Common myeloid progenitor, CD34-positive (primary cell): ENCODE measurements around the gene IFFO2.

Experiments
- CTCF ChIA-PET: fragments of 350-600 bp; sonication (Branson Sonifier 250); formaldehyde crosslinking; loops from one replicate; lab custom pipeline; 2021; ENCODE audit warnings: antibody characterized with exemption; lab: Charles Lee
- POLR2A ChIA-PET: fragments of 350-600 bp; sonication (Branson Sonifier 250); formaldehyde crosslinking; loops from one replicate; lab custom pipeline; 2021; ENCODE audit warnings: antibody characterized with exemption; lab: Charles Lee
- DNase-seq, 3 donors: peaks; one replicate each; pipeline versions ENCODE4 v3.0.0 to v3.0.0-alpha.2; 2013
- H3K27ac ChIP-seq, 2 experiments: 1 replicate in 1 of 2; 2 replicates in 1 of 2; pipeline ENCODE4 v1.7.0; 2013; ENCODE audit warnings: inconsistent platforms in 2 of 2, low read length in 2 of 2, mild to moderate bottlenecking in 2 of 2, low read depth in 1 of 2, moderate library complexity in 1 of 2; ENCODE audit not compliant: severe bottlenecking in 2 of 2, insufficient read depth in 1 of 2, poor library complexity in 1 of 2
- H3K27me3 ChIP-seq, 5 experiments: replicated peaks in 2 of 5; 1 replicate in 3 of 5; 2 replicates in 2 of 5; pipeline versions ENCODE4 v1.6.1 to v1.7.0; 2013; ENCODE audit warnings: low read length in 4 of 5, mild to moderate bottlenecking in 2 of 5, moderate library complexity in 2 of 5, inconsistent platforms in 1 of 5; ENCODE audit not compliant: insufficient read depth in 5 of 5, control insufficient read depth in 4 of 5
- H3K36me3 ChIP-seq, 4 experiments: 1 replicate in 2 of 4; 2 replicates in 2 of 4; pipeline versions ENCODE4 v1.6.1 to v1.7.0; 2013; ENCODE audit warnings: low read length in 3 of 4, control low read depth in 1 of 4, mild to moderate bottlenecking in 1 of 4; ENCODE audit not compliant: control insufficient read depth in 4 of 4, insufficient read depth in 4 of 4
- H3K4me1 ChIP-seq, 4 experiments: 1 replicate in 3 of 4; 2 replicates in 1 of 4; pipeline versions ENCODE4 v1.6.1 to v1.7.1; 2013; ENCODE audit warnings: low read length in 3 of 4, mild to moderate bottlenecking in 3 of 4, control low read depth in 1 of 4, inconsistent platforms in 1 of 4, moderate library complexity in 1 of 4; ENCODE audit not compliant: control insufficient read depth in 4 of 4, insufficient read depth in 4 of 4; ENCODE audit errors: control extremely low read depth in 1 of 4
- H3K4me3 ChIP-seq, 7 experiments: 1 replicate in 4 of 7; 2 replicates in 3 of 7; pipeline versions ENCODE4 v1.5.1 to v1.7.0; 2013; ENCODE audit warnings: mild to moderate bottlenecking in 7 of 7, low read length in 6 of 7, moderate library complexity in 6 of 7, inconsistent platforms in 2 of 7, low read depth in 2 of 7, control low read depth in 1 of 7; ENCODE audit not compliant: insufficient read depth in 4 of 7, control insufficient read depth in 1 of 7; ENCODE audit errors: extremely low read depth in 1 of 7
- H3K9me3 ChIP-seq, 5 experiments: 1 replicate in 4 of 5; 2 replicates in 1 of 5; pipeline versions ENCODE4 v1.6.1 to v1.7.1; 2013; ENCODE audit warnings: low read length in 4 of 5, mild to moderate bottlenecking in 2 of 5, inconsistent platforms in 1 of 5, low read depth in 1 of 5, moderate library complexity in 1 of 5; ENCODE audit not compliant: control insufficient read depth in 4 of 5, insufficient read depth in 2 of 5; ENCODE audit errors: control extremely low read depth in 1 of 5
- WGBS: methylation state at CpG from one replicate; pipeline ENCODE4 v1.1.5; 2013; ENCODE audit not compliant: insufficient coverage; 5-methylcytosine and 5-hydroxymethylcytosine counted together

Gene IFFO2

GRCh38 chr1:18943914-18944572 lies 12.4 kb downstream of the IFFO2 start:
- POLR2A ChIA-PET, result no interaction called here
- no peak overlapping the region for H3K27ac ChIP-seq
- H3K27me3 ChIP-seq, result no peaks in the 10 kb centered on the region
- no peaks in the 10 kb centered on the region for H3K9me3 ChIP-seq
- no peak for DNase-seq
- CTCF ChIA-PET, result interaction anchor here (1.0 to 3.1 kb wide), 7 partner anchors 8 to 31 kb away, joined by 3 to 17 read pairs (median 3); no protein-coding TSS in a partner anchor
- peaks cover 0 to 8% (median 0%) of the 10 kb centered on the region in 4 experiments for H3K36me3 ChIP-seq
- H3K4me3 ChIP-seq, result no peak overlapping the region
- WGBS, result 97% methylated on average over 5 of the region's 9 CpGs
- peaks cover 0 to 45% (median 41%) of the 10 kb centered on the region in 4 experiments for H3K4me1 ChIP-seq

- Histone ChIP-seq H3K27ac (no peak overlapping the region), H3K4me1 (peaks cover 0 to 42% (median 33%) of the 10 kb centered on the region in 4 experiments), H3K36me3 (peaks cover 0 to 8% (median 0%) of the 10 kb centered on the region in 4 experiments), H3K4me3 (no peak overlapping the region), H3K27me3 (no peaks in the 10 kb centered on the region), H3K9me3 (no peaks in the 10 kb centered on the region)
- DNase-seq, result no peak
- CTCF ChIA-PET, result interaction anchor here (0.7 to 2.5 kb wide), 3 partner anchors 12 to 21 kb away, joined by 3 to 8 read pairs (median 3); no protein-coding TSS in a partner anchor
- POLR2A ChIA-PET, result no interaction called here
- WGBS, result 100% methylated on average over 1 of the region's 4 CpGs
Measured at GRCh38 chr1:18943162-18943561, 13.3 kb downstream of the IFFO2 start.

GRCh38 chr1:18942340-18942739 lies 14.1 kb downstream of the IFFO2 start:
- no peak overlapping the region for H3K27ac ChIP-seq
- peaks cover 0 to 34% (median 25%) of the 10 kb centered on the region in 4 experiments for H3K4me1 ChIP-seq
- 50% methylated on average over 1 of the region's 4 CpGs for WGBS
- H3K27me3 ChIP-seq, result no peaks in the 10 kb centered on the region
- ChIA-PET CTCF (interaction anchor here (3.3 kb wide), 1 partner anchor 14 kb away, joined by 20 read pairs; no protein-coding TSS in a partner anchor), POLR2A (no interaction called here)
- H3K36me3 ChIP-seq, result peaks cover 0 to 8% (median 0%) of the 10 kb centered on the region in 4 experiments
- DNase-seq, result no peak
- H3K9me3 ChIP-seq, result no peaks in the 10 kb centered on the region
- H3K4me3 ChIP-seq, result no peak overlapping the region

- DNase-seq, result no peak
- Histone ChIP-seq H3K4me1 (peaks cover 0 to 27% (median 17%) of the 10 kb centered on the region in 4 experiments), H3K36me3 (peaks cover 0 to 8% (median 0%) of the 10 kb centered on the region in 4 experiments), H3K27me3 (no peaks in the 10 kb centered on the region), H3K9me3 (no peaks in the 10 kb centered on the region), H3K27ac (no peak overlapping the region), H3K4me3 (no peak overlapping the region)
- CTCF ChIA-PET, result interaction anchor here (1.0 to 3.3 kb wide), 3 partner anchors 13 to 16 kb away, joined by 4 to 20 read pairs (median 4); no protein-coding TSS in a partner anchor
- WGBS, result 90% methylated on average over 16 of the region's 18 CpGs
- POLR2A ChIA-PET, result no interaction called here
Measured at GRCh38 chr1:18941221-18942141, 15.0 kb downstream of the IFFO2 start.

GRCh38 chr1:18940303-18941020 lies 16.0 kb downstream of the IFFO2 start:
- Histone ChIP-seq H3K4me3 (no peak overlapping the region), H3K27me3 (no peaks in the 10 kb centered on the region), H3K27ac (no peak overlapping the region), H3K4me1 (peaks cover 0 to 20% (median 10%) of the 10 kb centered on the region in 4 experiments), H3K9me3 (no peaks in the 10 kb centered on the region), H3K36me3 (peaks cover 0 to 8% (median 0%) of the 10 kb centered on the region in 4 experiments)
- WGBS, result 97% methylated on average over 13 of the region's 13 CpGs
- POLR2A ChIA-PET, result no interaction called here
- no peak for DNase-seq
- CTCF ChIA-PET, result interaction anchor here (1.6 to 3.3 kb wide), 2 partner anchors 12 to 15 kb away, joined by 4 to 20 read pairs; no protein-coding TSS in a partner anchor

- ChIA-PET CTCF (interaction anchor here (1.4 to 3.3 kb wide), 4 partner anchors 11 to 46 kb away, joined by 3 to 20 read pairs (median 4); no protein-coding TSS in a partner anchor), POLR2A (no interaction called here)
- no peaks in the 10 kb centered on the region for H3K9me3 ChIP-seq
- peaks cover 0 to 12% (median 2%) of the 10 kb centered on the region in 4 experiments for H3K4me1 ChIP-seq
- no peak overlapping the region for H3K27ac ChIP-seq
- no peak overlapping the region for H3K4me3 ChIP-seq
- WGBS, result 95% methylated on average over 6 of the region's 7 CpGs
- DNase-seq, result no peak
- no peaks in the 10 kb centered on the region for H3K27me3 ChIP-seq
- H3K36me3 ChIP-seq, result peaks cover 0 to 8% (median 0%) of the 10 kb centered on the region in 4 experiments
Measured at GRCh38 chr1:18939398-18940302, 16.8 kb downstream of the IFFO2 start.
